Neural progenitor cell (in vitro differentiated cells): ENCODE data around the gene NDEL1.

Experiments used
- CTCF ChIP-seq: fragments of 200-600 bp; sonication (generic); IDR thresholded peaks from 2 replicates; pipeline ENCODE4 v1.5.1; 2017; ENCODE audit warnings: antibody characterized with exemption, mild to moderate bottlenecking
- EZH2 ChIP-seq: fragments of 200-600 bp; sonication (generic); IDR thresholded peaks from 2 replicates; pipeline ENCODE4 v1.6.1; 2017; ENCODE audit warnings: antibody characterized with exemption, mild to moderate bottlenecking, moderate library complexity
- EZH2phosphoT487 ChIP-seq: fragments of 200-600 bp; sonication (generic); IDR thresholded peaks from 2 replicates; pipeline ENCODE4 v1.6.1; 2017; ENCODE audit warnings: antibody characterized with exemption

GRCh38 chr17:8392674-8393469 is 42.8 kb upstream of the NDEL1 start:
- no peak for TF ChIP-seq CTCF
- TF ChIP-seq EZH2 = no peak
- TF ChIP-seq EZH2phosphoT487 = no peak
